MM.1S (cell line): Measurements from ENCODE around the gene PUS3.

Experiments used
- DNase-seq: peaks from one replicate; pipeline ENCODE4 v3.0.0-alpha.2; 2015
- H2AFZ ChIP-seq: fragments of 300-600 bp; sonication (generic); 2 replicates; pipeline ENCODE4 v1.6.0; 2016; ENCODE audit warnings: antibody characterized with exemption, low read length
- H3F3A ChIP-seq: fragments of 300-600 bp; sonication (generic); 2 replicates; pipeline ENCODE4 v1.6.1; 2016; ENCODE audit warnings: mild to moderate bottlenecking, antibody characterized with exemption, low read length, moderate library complexity, mixed read lengths; ENCODE audit not compliant: insufficient read depth
- H3K27ac ChIP-seq: fragments of 300-600 bp; sonication (generic); 2 replicates; pipeline ENCODE4 v1.5.1; 2016; ENCODE audit warnings: mild to moderate bottlenecking, low read length
- H3K27me3 ChIP-seq: fragments of 300-600 bp; sonication (generic); replicated peaks from 2 replicates; pipeline ENCODE4 v1.6.0; 2016; ENCODE audit warnings: low read length; ENCODE audit not compliant: insufficient read depth
- H3K36me3 ChIP-seq: fragments of 300-600 bp; sonication (generic); replicated peaks from 2 replicates; pipeline ENCODE4 v1.6.1; 2016; ENCODE audit warnings: mild to moderate bottlenecking, low read length, mixed read lengths; ENCODE audit not compliant: insufficient read depth
- H3K4me1 ChIP-seq: fragments of 300-600 bp; sonication (generic); 2 replicates; pipeline ENCODE4 v1.6.1; 2016; ENCODE audit warnings: low read length, mixed read lengths
- H3K4me2 ChIP-seq: fragments of 300-600 bp; sonication (generic); 2 replicates; pipeline ENCODE4 v1.6.0; 2016; ENCODE audit warnings: low read depth, low read length
- H3K4me3 ChIP-seq: fragments of 300-600 bp; sonication (generic); 2 replicates; pipeline ENCODE4 v1.5.1; 2016; ENCODE audit warnings: low read length, mixed read lengths
- H3K79me2 ChIP-seq: fragments of 300-600 bp; sonication (generic); 2 replicates; pipeline ENCODE4 v1.6.1; 2016; ENCODE audit warnings: mixed run types, low read length, mixed read lengths
- H3K9ac ChIP-seq: fragments of 300-600 bp; sonication (generic); 2 replicates; pipeline ENCODE4 v1.6.1; 2016; ENCODE audit warnings: low read length, mixed read lengths
- H3K9me2 ChIP-seq: fragments of 300-600 bp; sonication (generic); replicated peaks from 2 replicates; pipeline ENCODE4 v1.6.1; 2016; ENCODE audit warnings: mild to moderate bottlenecking, low read length, mixed read lengths; ENCODE audit not compliant: insufficient read depth
- H3K9me3 ChIP-seq: fragments of 300-600 bp; sonication (generic); replicated peaks from 2 replicates; pipeline ENCODE4 v1.6.1; 2016; ENCODE audit warnings: mild to moderate bottlenecking, low read length, mixed read lengths; ENCODE audit not compliant: insufficient read depth
- H4K20me1 ChIP-seq: fragments of 300-600 bp; sonication (generic); 2 replicates; pipeline ENCODE4 v1.6.1; 2016; ENCODE audit warnings: mild to moderate bottlenecking, low read length, moderate library complexity, mixed read lengths; ENCODE audit not compliant: insufficient read depth
- EZH2 ChIP-seq: fragments of 300-600 bp; sonication (generic); optimal IDR thresholded peaks from 2 replicates; pipeline ENCODE3; 2017; ENCODE audit warnings: low read depth, mild to moderate bottlenecking, antibody characterized with exemption, low read length, mixed read lengths
- EZH2phosphoT487 ChIP-seq: fragments of 300-600 bp; sonication (generic); IDR thresholded peaks from 2 replicates; pipeline ENCODE4 v1.6.1; 2018; ENCODE audit warnings: antibody characterized with exemption, low read length
- TF ChIP-seq, protein P1 (sequence below): fragments of 300-600 bp; sonication (generic); IDR thresholded peaks from 2 replicates; pipeline ENCODE4 v1.5.1; 2016; ENCODE audit warnings: antibody characterized with exemption, low read length, mixed read lengths

PUS3 gene

DNA sequence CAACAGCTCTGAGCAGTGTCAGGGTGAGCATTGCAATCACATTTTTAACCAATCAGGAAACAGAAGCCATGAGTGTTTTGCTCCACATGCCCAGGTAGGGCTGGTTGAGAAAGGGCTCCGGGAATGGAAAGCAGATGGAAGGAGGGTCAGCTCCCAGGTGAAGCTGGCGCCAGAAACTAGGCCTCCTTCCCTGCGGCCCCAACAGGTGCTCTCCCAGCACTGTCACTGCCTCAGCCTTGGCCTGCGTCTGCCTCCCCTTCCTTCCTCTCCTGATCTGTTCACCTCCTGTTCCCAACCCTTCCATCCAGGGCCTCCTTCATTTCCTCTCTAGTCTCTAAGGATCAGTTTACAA lies 38.2 kb upstream of the PUS3 start:
- Histone ChIP-seq H3K9ac (no peak overlapping the region), H3K79me2 (no peaks in the 10 kb centered on the region), H3K4me1 (peaks cover 5% of the 10 kb centered on the region), H3F3A (no peaks in the 10 kb centered on the region), H3K4me2 (no peak overlapping the region), H4K20me1 (no peaks in the 10 kb centered on the region), H3K9me2 (no peaks in the 10 kb centered on the region), H3K9me3 (no peaks in the 10 kb centered on the region), H3K4me3 (no peak overlapping the region), H3K27ac (no peak overlapping the region), H3K36me3 (no peaks in the 10 kb centered on the region), H2AFZ (peak overlapping the region; percentile 60; the same call in 1 of the 2 replicates), H3K27me3 (no peaks in the 10 kb centered on the region)
- DNase-seq: no peak
- TF ChIP-seq EZH2phosphoT487: no peak
- TF ChIP-seq, protein P1, sequence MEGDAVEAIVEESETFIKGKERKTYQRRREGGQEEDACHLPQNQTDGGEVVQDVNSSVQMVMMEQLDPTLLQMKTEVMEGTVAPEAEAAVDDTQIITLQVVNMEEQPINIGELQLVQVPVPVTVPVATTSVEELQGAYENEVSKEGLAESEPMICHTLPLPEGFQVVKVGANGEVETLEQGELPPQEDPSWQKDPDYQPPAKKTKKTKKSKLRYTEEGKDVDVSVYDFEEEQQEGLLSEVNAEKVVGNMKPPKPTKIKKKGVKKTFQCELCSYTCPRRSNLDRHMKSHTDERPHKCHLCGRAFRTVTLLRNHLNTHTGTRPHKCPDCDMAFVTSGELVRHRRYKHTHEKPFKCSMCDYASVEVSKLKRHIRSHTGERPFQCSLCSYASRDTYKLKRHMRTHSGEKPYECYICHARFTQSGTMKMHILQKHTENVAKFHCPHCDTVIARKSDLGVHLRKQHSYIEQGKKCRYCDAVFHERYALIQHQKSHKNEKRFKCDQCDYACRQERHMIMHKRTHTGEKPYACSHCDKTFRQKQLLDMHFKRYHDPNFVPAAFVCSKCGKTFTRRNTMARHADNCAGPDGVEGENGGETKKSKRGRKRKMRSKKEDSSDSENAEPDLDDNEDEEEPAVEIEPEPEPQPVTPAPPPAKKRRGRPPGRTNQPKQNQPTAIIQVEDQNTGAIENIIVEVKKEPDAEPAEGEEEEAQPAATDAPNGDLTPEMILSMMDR: no peak

DNA sequence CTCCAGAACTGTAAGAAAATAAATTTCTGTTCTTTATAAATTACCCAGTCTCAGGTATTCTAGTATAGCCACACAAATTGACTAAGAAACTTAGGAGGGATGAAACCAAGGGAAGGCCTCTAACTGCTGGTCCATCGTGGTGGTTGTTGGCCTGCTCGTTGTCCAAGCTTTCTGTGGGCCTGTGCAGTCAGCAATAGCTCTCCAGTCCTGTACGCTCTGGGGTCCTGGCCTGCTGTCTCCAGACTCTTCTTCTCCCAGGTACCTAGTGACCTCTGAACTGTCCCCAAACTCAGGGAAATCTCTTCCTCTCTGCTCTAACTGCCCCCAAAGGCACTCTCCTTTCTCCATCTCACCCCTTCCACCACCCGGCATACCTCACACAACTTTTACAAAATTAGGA lies 37.1 kb upstream of the PUS3 start:
- TF ChIP-seq EZH2: no peak
- TF ChIP-seq, protein P1: no peak
- TF ChIP-seq EZH2phosphoT487: no peak
- Histone ChIP-seq H3F3A (no peaks in the 10 kb centered on the region), H3K9me3 (no peaks in the 10 kb centered on the region), H3K27me3 (no peaks in the 10 kb centered on the region), H4K20me1 (no peaks in the 10 kb centered on the region), H3K9ac (no peak overlapping the region), H3K4me3 (no peak overlapping the region), H3K79me2 (no peaks in the 10 kb centered on the region), H3K4me1 (peaks cover 5% of the 10 kb centered on the region), H3K4me2 (no peak overlapping the region), H3K36me3 (no peaks in the 10 kb centered on the region), H3K9me2 (no peaks in the 10 kb centered on the region), H3K27ac (no peak overlapping the region), H2AFZ (no peak overlapping the region)
- no peak for DNase-seq

DNA sequence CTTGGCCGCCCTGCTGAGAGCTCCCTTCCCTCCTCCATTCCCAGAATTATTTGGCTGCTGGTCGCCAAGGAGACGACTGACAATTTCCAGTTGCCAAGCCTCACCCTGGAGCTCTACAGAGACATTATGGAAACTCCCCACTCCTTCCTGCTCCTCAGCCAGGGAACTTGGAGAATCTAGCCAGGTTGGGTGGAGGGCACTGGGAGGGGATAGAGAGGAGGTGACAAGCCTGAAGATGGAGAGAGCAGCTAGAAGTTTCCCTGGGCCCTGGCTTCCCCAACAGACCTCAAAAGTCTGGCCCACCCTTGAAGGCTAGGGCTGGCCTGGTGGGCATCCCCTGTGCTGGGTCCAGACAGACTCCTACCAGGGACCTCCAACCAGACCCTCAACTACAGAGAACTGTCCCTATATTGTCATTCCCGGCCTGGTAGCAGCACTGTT lies 36.1 kb upstream of the PUS3 start:
- Histone ChIP-seq H3K9me2 (no peaks in the 10 kb centered on the region), H3K4me2 (no peak overlapping the region), H3K9ac (no peak overlapping the region), H4K20me1 (no peaks in the 10 kb centered on the region), H3K79me2 (no peaks in the 10 kb centered on the region), H3K27me3 (no peaks in the 10 kb centered on the region), H3F3A (no peaks in the 10 kb centered on the region), H3K27ac (no peak overlapping the region), H3K4me1 (peaks cover 5% of the 10 kb centered on the region), H3K4me3 (no peak overlapping the region), H2AFZ (no peak overlapping the region), H3K36me3 (no peaks in the 10 kb centered on the region), H3K9me3 (no peaks in the 10 kb centered on the region)
- no peak for DNase-seq
- TF ChIP-seq, protein P1: no peak
- no peak for TF ChIP-seq EZH2phosphoT487
- no peak for TF ChIP-seq EZH2
